ENCODE measurements around the gene IDNK. TPM values are rescaled to one million over a fixed set of nuclear protein-coding genes. Genes with fewer than 3 reads are reported as not detected.

Gene IDNK
- total RNA-seq (2022; extraction: Qiagen RNA extraction), result 6.2 to 7.6 TPM (median 6.4 TPM) in 5 replicates

DNA sequence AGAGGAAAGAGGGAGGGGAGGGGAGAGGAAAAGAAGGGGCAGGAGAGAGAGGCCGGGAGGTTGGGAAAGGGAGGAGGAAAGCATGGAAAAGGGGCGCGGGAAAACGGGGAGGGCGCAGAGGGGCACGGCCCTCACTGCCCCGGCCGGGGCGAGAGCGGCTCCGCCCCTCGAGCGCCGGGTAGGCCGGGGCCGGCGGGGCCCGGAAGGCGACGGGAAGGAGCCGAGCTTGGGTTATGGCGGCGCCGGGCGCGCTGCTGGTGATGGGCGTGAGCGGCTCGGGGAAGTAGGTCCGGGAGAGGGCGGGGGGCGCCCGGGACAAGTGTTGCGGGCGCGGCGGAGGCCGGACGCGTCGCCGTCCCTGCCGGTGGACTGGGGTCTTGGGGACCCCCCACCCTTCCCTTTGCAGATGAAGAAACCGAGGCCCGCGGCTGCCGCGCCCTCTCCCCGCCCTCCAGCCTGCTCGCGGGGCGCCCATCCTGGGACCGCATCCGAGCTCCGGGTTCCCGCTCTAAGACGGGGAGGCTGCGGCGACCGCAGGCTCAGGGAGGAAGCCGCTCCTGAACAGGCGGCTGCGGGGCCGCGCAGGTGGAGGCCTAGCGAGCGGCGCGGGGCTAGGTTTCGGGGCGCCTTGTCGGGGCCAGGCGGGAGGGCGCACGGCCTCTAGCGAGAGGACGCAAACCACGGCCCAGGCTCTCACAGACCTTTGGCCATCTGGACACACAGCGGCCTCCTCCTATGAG lies at the start of gene IDNK:
IDNK (plus strand) TSS at position 205 of the 740 bp plus-strand sequence; CDS start at position 234, 29 bp downstream.

Other genes with a start within 250 kb of the IDNK start
- gene FRMD3, start 84.7 kb upstream of the IDNK start, total RNA-seq (2022; extraction: Qiagen RNA extraction), result 4.7 to 6.0 TPM (median 5.9 TPM) in 5 replicates
- 95.8 to 125 TPM (median 109 TPM) in 5 replicates for gene UBQLN1, start 84.8 kb downstream of the IDNK start, total RNA-seq (2022; extraction: Qiagen RNA extraction)
- 3.1 to 4.6 TPM (median 4.3 TPM) in 5 replicates for gene GKAP1, start 194.6 kb downstream of the IDNK start, total RNA-seq (2022; extraction: Qiagen RNA extraction)